IMR-90 (cell line): ENCODE data around the gene SCAF11. TPM values are rescaled to one million over a fixed set of nuclear protein-coding genes. Genes with fewer than 3 reads are reported as not detected.

Experiments used
- ATAC-seq: fragments of 200-7000 bp; cut with Tn5 transposase; 2 replicates; pipeline ENCODE4 v1.9.1; 2020; ENCODE audit warnings: low read depth, mild to moderate bottlenecking, moderate library complexity
- Bru-seq: library from RNA; stranded (reverse); fragments of 400-500 nt; gene quantifications from one replicate; lab custom pipeline; 2021; lab: Mats Ljungman, UMichigan
- BruChase-seq, 2 experiments: library from RNA; stranded (reverse); fragments of 400-500 nt; gene quantifications; one replicate each; lab custom pipeline; 2021; lab: Mats Ljungman, UMichigan
- BruUV-seq: library from RNA; stranded (reverse); fragments of 400-500 nt; replicated peaks from 2 replicates; lab custom pipeline; 2021; lab: Mats Ljungman, UMichigan
- CTCF ChIA-PET: fragments of 300-600 bp; formaldehyde crosslinking; extraction: SDS; loops from one replicate; lab custom pipeline; 2021; ENCODE audit warnings: antibody characterized with exemption; lab: Yijun Ruan, JAX
- POLR2A ChIA-PET: fragments of 300-600 bp; sonication (Branson Sonifier 250); formaldehyde crosslinking; loops from one replicate; lab custom pipeline; 2022; ENCODE audit warnings: antibody characterized with exemption; ENCODE audit not compliant: unreplicated experiment; lab: Charles Lee
- DNase-seq: peaks from one replicate; pipeline ENCODE4 v3.0.0; 2013
- H2AFZ ChIP-seq: replicated peaks from 2 replicates; pipeline ENCODE3; 2013; ENCODE audit warnings: low read length, mild to moderate bottlenecking; ENCODE audit not compliant: poor library complexity
- H2AK5ac ChIP-seq: 2 replicates; pipeline ENCODE4 v1.6.1; 2013; ENCODE audit warnings: low read depth, low read length, inconsistent platforms
- H2AK9ac ChIP-seq: replicated peaks from 2 replicates; pipeline ENCODE3; 2013; ENCODE audit warnings: mild to moderate bottlenecking, low read depth, low read length, moderate library complexity; ENCODE audit not compliant: poor library complexity
- H2BK120ac ChIP-seq: 2 replicates; pipeline ENCODE4 v1.6.1; 2013; ENCODE audit warnings: low read depth, low read length, inconsistent platforms
- H2BK15ac ChIP-seq: 3 replicates; pipeline ENCODE4 v1.6.1; 2013; ENCODE audit warnings: low read depth, low read length, inconsistent platforms
- H2BK20ac ChIP-seq: 2 replicates; pipeline ENCODE4 v1.6.1; 2013; ENCODE audit warnings: low read depth, mild to moderate bottlenecking, inconsistent platforms, low read length, moderate library complexity
- H2BK5ac ChIP-seq: 2 replicates; pipeline ENCODE4 v1.6.1; 2013; ENCODE audit warnings: mild to moderate bottlenecking, low read depth, low read length, inconsistent platforms; ENCODE audit not compliant: poor library complexity, severe bottlenecking
- H3K14ac ChIP-seq: replicated peaks from 2 replicates; pipeline ENCODE4 v1.6.1; 2013; ENCODE audit warnings: low read depth, low read length, inconsistent platforms
- H3K18ac ChIP-seq: 2 replicates; pipeline ENCODE4 v1.6.1; 2013; ENCODE audit warnings: low read depth, low read length, control low read depth
- H3K23ac ChIP-seq: 2 replicates; pipeline ENCODE4 v1.6.1; 2013; ENCODE audit warnings: low read depth, low read length, inconsistent platforms
- H3K27ac ChIP-seq: 2 replicates; pipeline ENCODE4 v1.5.1; 2013; ENCODE audit warnings: mild to moderate bottlenecking, control low read depth, low read length; ENCODE audit not compliant: insufficient read depth
- H3K27me3 ChIP-seq: 2 replicates; pipeline ENCODE4 v1.6.1; 2013; ENCODE audit warnings: low read length; ENCODE audit not compliant: control insufficient read depth, insufficient read depth
- H3K36me3 ChIP-seq: 2 replicates; pipeline ENCODE4 v1.6.1; 2013; ENCODE audit warnings: low read length, mixed read lengths; ENCODE audit not compliant: control insufficient read depth, insufficient read depth
- H3K4ac ChIP-seq: 2 replicates; pipeline ENCODE4 v1.6.1; 2013; ENCODE audit warnings: low read depth, low read length, inconsistent platforms
- H3K4me1 ChIP-seq: 2 replicates; pipeline ENCODE4 v1.6.1; 2013; ENCODE audit warnings: low read length, mixed read lengths; ENCODE audit not compliant: control insufficient read depth, insufficient read depth
- H3K4me2 ChIP-seq: 2 replicates; pipeline ENCODE4 v1.6.1; 2013; ENCODE audit warnings: low read depth, mild to moderate bottlenecking, control low read depth, low read length, moderate library complexity
- H3K4me3 ChIP-seq: 2 replicates; pipeline ENCODE4 v1.5.1; 2013; ENCODE audit warnings: low read depth, mild to moderate bottlenecking, control low read depth, low read length, moderate library complexity; ENCODE audit not compliant: insufficient read depth
- H3K56ac ChIP-seq: 2 replicates; pipeline ENCODE4 v1.6.1; 2013; ENCODE audit warnings: low read length, inconsistent platforms; ENCODE audit not compliant: insufficient read depth; ENCODE audit errors: extremely low read depth
- H3K79me1 ChIP-seq, 2 experiments: 2 replicates each; pipeline ENCODE4 v1.6.1; 2013; ENCODE audit warnings: low read length in 2 of 2, inconsistent platforms in 1 of 2, low read depth in 1 of 2
- H3K9ac ChIP-seq: 2 replicates; pipeline ENCODE4 v1.6.1; 2013; ENCODE audit warnings: low read depth, low read length, control low read depth
- H3K9me1 ChIP-seq: 2 replicates; pipeline ENCODE4 v1.6.1; 2013; ENCODE audit warnings: low read length, inconsistent platforms; ENCODE audit not compliant: insufficient read depth
- H3K9me3 ChIP-seq: 2 replicates; pipeline ENCODE4 v1.6.1; 2013; ENCODE audit warnings: low read length; ENCODE audit not compliant: control insufficient read depth, insufficient read depth
- H4K20me1 ChIP-seq: 2 replicates; pipeline ENCODE4 v1.6.1; 2013; ENCODE audit warnings: low read length, inconsistent platforms; ENCODE audit not compliant: insufficient read depth
- H4K5ac ChIP-seq: 2 replicates; pipeline ENCODE4 v1.6.1; 2013; ENCODE audit warnings: mild to moderate bottlenecking, low read depth, low read length, control low read depth
- H4K8ac ChIP-seq, 2 experiments: 2 replicates each; pipeline ENCODE4 v1.6.1; 2013; ENCODE audit warnings: low read depth in 2 of 2, low read length in 2 of 2, control low read depth in 1 of 2, inconsistent platforms in 1 of 2
- H4K91ac ChIP-seq: 2 replicates; pipeline ENCODE4 v1.6.1; 2013; ENCODE audit warnings: low read depth, low read length, inconsistent platforms; ENCODE audit not compliant: insufficient read depth
- CEBPB ChIP-seq: IDR thresholded peaks from 2 replicates; pipeline ENCODE4 v1.6.1; 2012; ENCODE audit warnings: low read depth, low read length, improper control_type of control experiment
- MAZ ChIP-seq: IDR thresholded peaks from 2 replicates; pipeline ENCODE4 v1.6.1; 2012; ENCODE audit warnings: low read depth, mild to moderate bottlenecking, low read length, improper control_type of control experiment, moderate library complexity, borderline replicate concordance
- RCOR1 ChIP-seq: IDR thresholded peaks from 2 replicates; pipeline ENCODE4 v1.6.1; 2012; ENCODE audit warnings: mild to moderate bottlenecking, low read length, improper control_type of control experiment; ENCODE audit not compliant: insufficient replicate concordance
- WGBS, 2 experiments: methylation state at CpG; one replicate each; pipeline versions ENCODE4 v1.1.5 to v1.1.7; 2013; ENCODE audit warnings: missing lambda C conversion rate in 2 of 2; ENCODE audit not compliant: insufficient read length in 1 of 2; ENCODE audit errors: extremely low coverage in 2 of 2; 5-methylcytosine and 5-hydroxymethylcytosine counted together
- dilution Hi-C: fragments of 300-500 bp; cut with HindIII; formaldehyde crosslinking; loops from one replicate; pipeline ENCODE4 v1.14.3; 2018; ENCODE audit warnings: low sequenced_read_pairs; ENCODE audit not compliant: unreplicated experiment
- in situ Hi-C: fragments of 300-500 bp; cut with MboI; formaldehyde crosslinking; loops from 3 replicates; pipeline ENCODE4 v1.14.3; 2019; ENCODE audit warnings: low sequenced_read_pairs, inconsistent platforms, mixed read lengths
- intact Hi-C: fragments of 100-400 bp; cut with micrococcal nuclease; formaldehyde crosslinking; loops from 2 replicates; pipeline ENCODE4 v1.10.0; 2022
- long read RNA-seq: library from polyadenylated mRNA; unstranded; transcript quantifications from one replicate; pipeline ENCODE4 v2.0.0, GENCODE V29; 2021; ENCODE audit not compliant: unreplicated experiment
- polyA plus RNA-seq, 3 experiments: library from polyadenylated mRNA; depleted of rRNA; stranded (reverse); fragments of >200 nt; gene quantifications; 2 replicates each; pipeline ENCODE4 v1.2.3, GENCODE V29; 2012; ENCODE audit warnings: low replicate concordance in 1 of 3
- total RNA-seq: library from RNA; depleted of rRNA; stranded (reverse); fragments of >200 nt; gene quantifications from 2 replicates; pipeline ENCODE4 v1.2.3, GENCODE V29; 2012; rRNA removed
- TF ChIP-seq, protein P1 (sequence below): conservative IDR thresholded peaks from 2 replicates; pipeline ENCODE4 v1.5.1; 2012; ENCODE audit warnings: mild to moderate bottlenecking, low read depth, low read length, improper control_type of control experiment

SCAF11 gene, protein sequence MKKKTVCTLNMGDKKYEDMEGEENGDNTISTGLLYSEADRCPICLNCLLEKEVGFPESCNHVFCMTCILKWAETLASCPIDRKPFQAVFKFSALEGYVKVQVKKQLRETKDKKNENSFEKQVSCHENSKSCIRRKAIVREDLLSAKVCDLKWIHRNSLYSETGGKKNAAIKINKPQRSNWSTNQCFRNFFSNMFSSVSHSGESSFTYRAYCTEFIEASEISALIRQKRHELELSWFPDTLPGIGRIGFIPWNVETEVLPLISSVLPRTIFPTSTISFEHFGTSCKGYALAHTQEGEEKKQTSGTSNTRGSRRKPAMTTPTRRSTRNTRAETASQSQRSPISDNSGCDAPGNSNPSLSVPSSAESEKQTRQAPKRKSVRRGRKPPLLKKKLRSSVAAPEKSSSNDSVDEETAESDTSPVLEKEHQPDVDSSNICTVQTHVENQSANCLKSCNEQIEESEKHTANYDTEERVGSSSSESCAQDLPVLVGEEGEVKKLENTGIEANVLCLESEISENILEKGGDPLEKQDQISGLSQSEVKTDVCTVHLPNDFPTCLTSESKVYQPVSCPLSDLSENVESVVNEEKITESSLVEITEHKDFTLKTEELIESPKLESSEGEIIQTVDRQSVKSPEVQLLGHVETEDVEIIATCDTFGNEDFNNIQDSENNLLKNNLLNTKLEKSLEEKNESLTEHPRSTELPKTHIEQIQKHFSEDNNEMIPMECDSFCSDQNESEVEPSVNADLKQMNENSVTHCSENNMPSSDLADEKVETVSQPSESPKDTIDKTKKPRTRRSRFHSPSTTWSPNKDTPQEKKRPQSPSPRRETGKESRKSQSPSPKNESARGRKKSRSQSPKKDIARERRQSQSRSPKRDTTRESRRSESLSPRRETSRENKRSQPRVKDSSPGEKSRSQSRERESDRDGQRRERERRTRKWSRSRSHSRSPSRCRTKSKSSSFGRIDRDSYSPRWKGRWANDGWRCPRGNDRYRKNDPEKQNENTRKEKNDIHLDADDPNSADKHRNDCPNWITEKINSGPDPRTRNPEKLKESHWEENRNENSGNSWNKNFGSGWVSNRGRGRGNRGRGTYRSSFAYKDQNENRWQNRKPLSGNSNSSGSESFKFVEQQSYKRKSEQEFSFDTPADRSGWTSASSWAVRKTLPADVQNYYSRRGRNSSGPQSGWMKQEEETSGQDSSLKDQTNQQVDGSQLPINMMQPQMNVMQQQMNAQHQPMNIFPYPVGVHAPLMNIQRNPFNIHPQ (N-terminal part only)
- 70.4 and 90.3 TPM in 2 replicates for total RNA-seq
- 32.0 and 33.9 TPM in 2 replicates for polyA plus RNA-seq (2012; rRNA removed)
- polyA plus RNA-seq (2012; cell fraction: cytosol; rRNA removed): 5.1 and 8.4 TPM in 2 replicates
- polyA plus RNA-seq (2012; cell fraction: nucleus; rRNA removed; ENCODE audit: low replicate concordance): 6.6 and 82.0 TPM in 2 replicates
- Bru-seq, nascent RNA: percentile 94 among the genes with signal in this experiment
- BruChase-seq, experiment 1, labeled RNA remaining after a 6-hour chase: percentile 89 among the genes with signal in this experiment
- BruChase-seq, experiment 2, labeled RNA remaining after a 2-hour chase: percentile 94 among the genes with signal in this experiment
- long read RNA-seq, full-length matches to known transcripts: 18 of 87 reads
- long read RNA-seq, partial matches to known transcripts: 53 of 87 reads
- long read RNA-seq, other reads (novel, unspliced or antisense): 16 of 87 reads

DNA sequence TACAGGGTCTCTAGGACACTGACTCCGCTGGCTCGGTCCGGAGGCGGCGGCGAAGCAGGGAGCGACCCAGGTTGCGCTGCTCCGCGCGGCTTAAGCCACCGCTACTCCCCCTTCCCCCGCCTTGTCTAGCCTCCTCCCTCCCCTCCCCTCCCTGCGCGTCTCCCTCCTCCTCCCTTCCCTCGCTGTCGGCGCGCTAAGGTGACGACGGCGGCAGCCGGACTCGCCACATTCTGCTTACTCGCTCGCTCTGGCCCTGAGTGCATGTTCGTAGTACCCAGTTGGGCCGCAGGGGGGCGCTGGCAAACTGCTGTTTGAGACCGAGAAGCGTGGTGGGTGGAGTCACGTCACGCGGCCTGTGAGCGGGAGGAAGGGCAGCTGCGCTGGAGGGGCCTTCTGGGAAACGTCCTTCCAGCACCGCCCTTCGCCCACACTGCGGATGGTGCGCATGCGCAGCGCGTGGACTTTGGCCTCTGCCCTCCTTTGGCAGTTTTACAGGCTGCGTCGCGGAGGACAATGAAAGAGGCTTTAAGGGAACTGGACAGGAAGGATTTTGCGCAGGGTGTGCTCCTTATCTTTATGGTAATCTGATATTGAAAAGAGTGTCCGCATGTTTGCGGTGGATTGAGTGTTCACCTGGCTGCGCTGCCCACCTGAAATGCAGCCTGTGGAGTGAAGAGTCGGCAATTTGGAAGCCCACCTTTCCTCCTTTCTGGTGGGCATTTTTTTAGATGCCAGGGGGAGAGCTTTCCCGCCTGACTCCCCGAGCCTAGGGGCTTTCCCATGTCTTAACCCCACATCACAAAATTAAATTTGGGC is at the start of gene SCAF11:
Gene SCAF11 (minus strand): TSS at position 107 of the 816 bp plus-strand sequence. CDS start 26,407 bp downstream, outside the sequence.
- Histone ChIP-seq H2AFZ (peak within 1 kb of the TSS; percentile 99), H4K8ac (peak within 1 kb of the TSS; percentile 16 to 89), H3K23ac (peak within 1 kb of the TSS; percentile 96), H3K4me1 (peaks cover 3% of the 10 kb centered on the region; the same call in 1 of the 2 replicates), H2BK120ac (peak within 1 kb of the TSS; percentile 80), H3K18ac (peak within 1 kb of the TSS; percentile 64), H3K27ac (peak within 1 kb of the TSS; percentile 87), H4K20me1 (peaks cover 27% of the 10 kb centered on the region), H3K14ac (peak within 1 kb of the TSS; percentile 94), H3K56ac (peak within 1 kb of the TSS; percentile 86), H2BK20ac (0 out of 2 replicates have a peak within 1 kb of the TSS, but pooled peaks have one; percentile 16), H3K79me1 (peaks cover 0 to 32% of the 10 kb centered on the region in 2 experiments; a peak in 2 of 4 replicates), H2BK5ac (peak within 1 kb of the TSS; percentile 91), H2AK5ac (peak within 1 kb of the TSS; percentile 41), H2BK15ac (peak within 1 kb of the TSS; percentile 87; the same call in 1 of the 3 replicates), H3K4me3 (peak within 1 kb of the TSS; percentile 78), H3K9ac (peak within 1 kb of the TSS; percentile 89), H3K9me3 (no peaks in the 10 kb centered on the region), H3K9me1 (peaks cover 4% of the 10 kb centered on the region; the same call in 1 of the 2 replicates), H2AK9ac (peak within 1 kb of the TSS; percentile 98), H3K27me3 (no peaks in the 10 kb centered on the region), H3K4me2 (peak within 1 kb of the TSS; percentile 97), H4K5ac (peak within 1 kb of the TSS; percentile 74), H3K4ac (peak within 1 kb of the TSS; percentile 88), H4K91ac (peak within 1 kb of the TSS; percentile 82), H3K36me3 (0 out of 2 replicates have a peak, but pooled peaks cover 2% of the 10 kb centered on the region)
- ChIA-PET CTCF (interaction anchor here (0.6 kb wide), 2 partner anchors 225 to 236 kb away, joined by 3 read pairs; no protein-coding TSS in a partner anchor), POLR2A (interaction anchor here (0.5 to 1.3 kb wide), 2 partner anchors 23 to 311 kb away, joined by 3 to 4 read pairs; no protein-coding TSS in a partner anchor)
- BruUV-seq: no TSS peak
- DNase-seq: peak; percentile 100
- ATAC-seq: peak; percentile 86
- dilution Hi-C loops (no loop called here), in situ Hi-C loops (no loop called here), intact Hi-C loops (loop anchor here (1.0 to 10.0 kb wide), 5 partner anchors 194 to 448 kb away; partner anchors contain the start of gene SLC38A1)
- WGBS, 2 experiments: 0% methylated on average over 20 of the region's 54 CpGs; no CpG with 5 or more reads in 1 of the 2 experiments
- TF ChIP-seq RCOR1: peak; percentile 56
- peak; percentile 100 for TF ChIP-seq MAZ
- TF ChIP-seq, protein P1, sequence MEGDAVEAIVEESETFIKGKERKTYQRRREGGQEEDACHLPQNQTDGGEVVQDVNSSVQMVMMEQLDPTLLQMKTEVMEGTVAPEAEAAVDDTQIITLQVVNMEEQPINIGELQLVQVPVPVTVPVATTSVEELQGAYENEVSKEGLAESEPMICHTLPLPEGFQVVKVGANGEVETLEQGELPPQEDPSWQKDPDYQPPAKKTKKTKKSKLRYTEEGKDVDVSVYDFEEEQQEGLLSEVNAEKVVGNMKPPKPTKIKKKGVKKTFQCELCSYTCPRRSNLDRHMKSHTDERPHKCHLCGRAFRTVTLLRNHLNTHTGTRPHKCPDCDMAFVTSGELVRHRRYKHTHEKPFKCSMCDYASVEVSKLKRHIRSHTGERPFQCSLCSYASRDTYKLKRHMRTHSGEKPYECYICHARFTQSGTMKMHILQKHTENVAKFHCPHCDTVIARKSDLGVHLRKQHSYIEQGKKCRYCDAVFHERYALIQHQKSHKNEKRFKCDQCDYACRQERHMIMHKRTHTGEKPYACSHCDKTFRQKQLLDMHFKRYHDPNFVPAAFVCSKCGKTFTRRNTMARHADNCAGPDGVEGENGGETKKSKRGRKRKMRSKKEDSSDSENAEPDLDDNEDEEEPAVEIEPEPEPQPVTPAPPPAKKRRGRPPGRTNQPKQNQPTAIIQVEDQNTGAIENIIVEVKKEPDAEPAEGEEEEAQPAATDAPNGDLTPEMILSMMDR: peak; percentile 99
- TF ChIP-seq CEBPB: no peak
